ENCODE measurements around the gene GIPC3. TPM values are rescaled to one million over a fixed set of nuclear protein-coding genes. Genes with fewer than 3 reads are reported as not detected.

The GIPC3 gene
- total RNA-seq, 4 donors from 2014 or later, result 0.18 to 0.76 (median 0.22) TPM

DNA sequence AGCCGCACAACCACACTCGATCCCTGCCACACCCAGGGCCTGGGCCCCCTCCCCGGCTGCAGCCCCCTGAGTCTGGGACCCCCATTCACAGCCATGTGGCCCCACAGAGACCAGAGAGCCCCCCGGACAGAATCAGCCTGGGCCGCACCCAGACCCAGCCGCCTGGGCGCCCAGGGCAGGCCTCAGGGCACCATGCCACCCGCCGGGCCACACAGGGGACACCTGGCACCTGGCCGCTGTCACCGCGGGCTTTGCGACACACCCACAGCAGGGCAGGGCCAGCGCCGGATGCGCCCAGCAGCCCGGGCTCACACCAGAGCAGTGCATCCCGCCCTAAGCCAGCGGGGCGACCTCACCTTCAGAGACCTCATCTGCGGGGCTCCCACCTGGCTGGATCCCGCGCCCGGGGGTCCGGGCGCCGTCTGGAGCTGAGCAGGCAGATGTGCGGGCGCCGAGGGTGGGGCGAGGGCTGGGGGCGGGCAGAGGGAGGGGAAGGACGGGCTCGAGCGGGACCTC, 21.0 kb downstream of the GIPC3 start:
- Histone ChIP-seq H3K4me1 (peaks cover 0 to 75% (median 36%) of the 10 kb centered on the region in 3 donors), H3K36me3 (peaks cover 2 to 14% (median 2%) of the 10 kb centered on the region in 3 donors), H3K27me3 (peaks cover 0 to 35% (median 0%) of the 10 kb centered on the region in 4 donors), H3K4me3 (peak overlapping the region; percentile 23 to 73 (median 52)), H3K27ac (peak overlapping the region; percentile 67 to 89 (median 80)), H3K9me3 (no peaks in the 10 kb centered on the region)
- DNase-seq, result no peak
- WGBS, 2 donors, result 19 to 33% methylated on average over 1 to 6 of the region's 35 CpGs
- TF ChIP-seq, protein P1, sequence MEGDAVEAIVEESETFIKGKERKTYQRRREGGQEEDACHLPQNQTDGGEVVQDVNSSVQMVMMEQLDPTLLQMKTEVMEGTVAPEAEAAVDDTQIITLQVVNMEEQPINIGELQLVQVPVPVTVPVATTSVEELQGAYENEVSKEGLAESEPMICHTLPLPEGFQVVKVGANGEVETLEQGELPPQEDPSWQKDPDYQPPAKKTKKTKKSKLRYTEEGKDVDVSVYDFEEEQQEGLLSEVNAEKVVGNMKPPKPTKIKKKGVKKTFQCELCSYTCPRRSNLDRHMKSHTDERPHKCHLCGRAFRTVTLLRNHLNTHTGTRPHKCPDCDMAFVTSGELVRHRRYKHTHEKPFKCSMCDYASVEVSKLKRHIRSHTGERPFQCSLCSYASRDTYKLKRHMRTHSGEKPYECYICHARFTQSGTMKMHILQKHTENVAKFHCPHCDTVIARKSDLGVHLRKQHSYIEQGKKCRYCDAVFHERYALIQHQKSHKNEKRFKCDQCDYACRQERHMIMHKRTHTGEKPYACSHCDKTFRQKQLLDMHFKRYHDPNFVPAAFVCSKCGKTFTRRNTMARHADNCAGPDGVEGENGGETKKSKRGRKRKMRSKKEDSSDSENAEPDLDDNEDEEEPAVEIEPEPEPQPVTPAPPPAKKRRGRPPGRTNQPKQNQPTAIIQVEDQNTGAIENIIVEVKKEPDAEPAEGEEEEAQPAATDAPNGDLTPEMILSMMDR (IDR thresholded peaks at IDR 0.05), result no peak
- no peak for TF ChIP-seq POLR2A (IDR thresholded peaks at IDR 0.05)
- intact Hi-C loops (cut with DNase I), result no loop called here

DNA sequence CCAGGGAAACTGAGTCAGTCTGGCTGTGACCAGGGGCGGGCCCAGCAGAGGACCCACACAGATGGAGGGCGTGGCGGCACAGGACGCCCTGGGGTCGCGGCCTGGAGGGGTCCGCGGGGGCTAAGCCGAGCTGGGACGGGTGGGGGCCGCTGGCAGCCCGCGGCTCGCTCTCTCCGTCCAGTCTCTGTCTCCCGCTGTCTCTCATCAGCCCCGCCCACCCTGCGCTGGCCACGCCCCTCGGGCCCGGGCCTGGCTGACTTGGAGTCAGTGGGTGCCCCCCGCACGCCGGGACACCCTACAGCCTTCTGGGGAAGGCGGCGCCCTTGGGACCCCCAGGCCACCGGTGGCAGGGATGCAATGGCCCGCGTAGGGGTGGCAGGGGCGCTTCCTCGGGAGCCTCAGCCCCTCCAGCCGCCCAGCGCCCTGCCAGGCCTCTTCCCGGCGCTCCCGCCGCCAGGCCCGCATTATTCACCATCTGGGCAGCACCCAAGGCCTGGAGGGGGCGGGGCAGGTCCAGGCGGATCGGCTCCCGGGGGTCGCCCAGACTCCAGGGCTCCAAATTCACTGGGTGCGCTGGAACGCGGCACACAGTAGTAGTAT, 21.5 kb downstream of the GIPC3 start, which contains the start of gene TBXA2R:
Gene TBXA2R, minus strand, starts transcription at position 186 of the 600 bp plus-strand sequence. CDS start 6,241 bp downstream, outside the sequence.
- intact Hi-C loops (cut with DNase I), result no loop called here
- Histone ChIP-seq H3K27me3 (peaks cover 0 to 35% (median 0%) of the 10 kb centered on the region in 4 donors), H3K27ac (peak within 1 kb of the TSS; percentile 67 to 89 (median 80)), H3K36me3 (peaks cover 8 to 19% (median 8%) of the 10 kb centered on the region in 3 donors), H3K9me3 (no peaks in the 10 kb centered on the region), H3K4me1 (peaks cover 0 to 75% (median 36%) of the 10 kb centered on the region in 3 donors), H3K4me3 (peak within 1 kb of the TSS; percentile 23 to 73 (median 52))
- no peak for DNase-seq
- WGBS, 2 donors, result 0 to 3% methylated on average over 2 to 7 of the region's 46 CpGs
- TF ChIP-seq POLR2A (IDR thresholded peaks at IDR 0.05), result peak in 1 of 4 donors; percentile 29
- TF ChIP-seq, protein P1 (IDR thresholded peaks at IDR 0.05), result no peak

DNA sequence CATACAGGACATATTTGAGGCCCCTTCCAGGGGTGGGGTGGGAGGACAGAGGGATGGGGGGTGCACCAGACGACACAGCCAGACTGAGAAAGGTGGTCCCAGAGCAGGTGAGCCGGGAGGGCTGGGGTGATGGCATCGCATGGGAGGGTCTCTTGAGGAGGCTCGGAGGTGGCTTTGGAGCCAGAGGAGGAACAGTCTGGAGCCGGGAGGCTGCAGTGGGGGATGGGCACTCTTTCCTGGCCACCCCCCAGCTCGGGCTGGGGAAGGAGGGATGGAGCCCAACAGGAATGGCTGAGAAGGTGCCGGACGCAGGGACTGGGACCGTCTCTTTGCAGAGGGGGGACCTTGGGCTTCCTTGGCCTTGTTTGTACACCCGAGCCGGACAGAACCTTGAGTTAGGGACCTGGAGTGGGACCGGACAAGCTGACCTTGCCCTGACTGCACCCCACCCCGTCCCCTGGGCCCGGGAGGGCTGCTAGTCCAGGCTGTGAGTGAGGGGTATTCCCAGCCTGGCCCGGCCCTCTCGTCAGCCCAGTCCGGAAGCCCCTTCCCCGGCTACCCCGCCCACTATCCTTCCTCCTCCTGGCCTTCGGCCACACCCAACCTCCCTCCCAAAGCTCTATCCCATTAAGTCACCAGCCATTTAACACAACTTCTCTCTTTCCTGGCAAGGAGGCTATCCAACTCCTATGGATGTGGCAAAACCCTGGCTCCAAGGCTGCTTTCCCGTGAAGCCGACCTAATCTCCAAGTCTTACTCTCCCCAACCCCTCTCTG, 22.2 kb downstream of the GIPC3 start:
- TF ChIP-seq POLR2A (IDR thresholded peaks at IDR 0.05), result no peak
- TF ChIP-seq, protein P1 (IDR thresholded peaks at IDR 0.05), result no peak
- Histone ChIP-seq H3K27me3 (peaks cover 0 to 35% (median 0%) of the 10 kb centered on the region in 4 donors), H3K36me3 (peaks cover 8 to 26% (median 13%) of the 10 kb centered on the region in 3 donors), H3K4me3 (peak overlapping the region; percentile 23 to 73 (median 52)), H3K9me3 (no peaks in the 10 kb centered on the region), H3K27ac (peak overlapping the region; percentile 67 to 89 (median 80)), H3K4me1 (peaks cover 0 to 77% (median 36%) of the 10 kb centered on the region in 3 donors)
- WGBS, 2 donors, result 24 to 43% methylated on average over 14 to 17 of the region's 22 CpGs
- intact Hi-C loops (cut with DNase I), result no loop called here
- no peak for DNase-seq

DNA sequence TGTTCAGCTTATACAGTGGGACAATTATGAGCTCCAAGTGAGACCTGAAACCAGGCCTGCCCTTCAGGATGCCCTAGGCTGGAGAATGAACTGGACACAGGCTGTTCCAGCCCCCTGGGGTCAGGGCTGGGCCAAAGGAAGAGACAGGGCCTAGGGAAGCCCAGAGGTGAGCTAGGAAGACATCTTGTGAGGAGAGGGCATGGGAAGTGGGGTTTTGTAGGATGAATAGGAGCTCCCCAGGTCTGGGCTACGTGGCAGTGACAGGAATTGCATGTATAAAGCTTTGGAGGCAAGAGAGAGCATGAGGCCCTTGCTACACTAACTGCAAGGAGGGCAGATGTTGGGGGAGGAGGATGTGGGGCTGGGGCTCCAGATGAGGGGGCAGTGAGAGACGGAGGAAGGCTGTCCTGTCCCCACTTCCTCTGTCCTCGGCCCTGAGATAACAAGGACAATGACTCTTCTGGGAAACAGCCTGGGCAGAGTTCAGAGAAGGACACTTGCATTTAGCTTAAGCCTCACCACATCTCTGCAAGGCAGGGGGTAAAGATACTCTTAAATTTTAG, 22.9 kb downstream of the GIPC3 start:
- peaks cover 8 to 33% (median 16%) of the 10 kb centered on the region in 3 donors for H3K36me3 ChIP-seq
- intact Hi-C loops (cut with DNase I), result no loop called here
- 61 to 68% methylated on average over 3 of the region's 3 CpGs for whole genome bisulfite sequencing, 2 donors
- peak overlapping the region; percentile 25 to 89 (median 80) for H3K27ac ChIP-seq
- DNase-seq, result no peak
- no peak overlapping the region for H3K4me3 ChIP-seq
- no peaks in the 10 kb centered on the region for H3K9me3 ChIP-seq
- TF ChIP-seq, protein P1 (IDR thresholded peaks at IDR 0.05), result no peak
- TF ChIP-seq POLR2A (IDR thresholded peaks at IDR 0.05), result no peak
- peaks cover 0 to 80% (median 36%) of the 10 kb centered on the region in 3 donors for H3K4me1 ChIP-seq
- peaks cover 0 to 34% (median 0%) of the 10 kb centered on the region in 4 donors for H3K27me3 ChIP-seq
